Adrenal gland (tissue), 12 donors: Measurements from ENCODE around the gene ZFR2. TPM values are rescaled to one million over a fixed set of nuclear protein-coding genes. Genes with fewer than 3 reads are reported as not detected.

Experiments used
- DNase-seq, 7 donors: peaks; one replicate each; pipeline ENCODE4 v3.0.0-alpha.2; 2019 to 2020
- H3K27ac ChIP-seq, 5 donors: fragments of 200-600 bp; sonication (generic) in 4 of 5; 1 replicate in 3 of 5; 2 replicates in 2 of 5; pipeline versions ENCODE4 v1.5.1 to v1.8.0; 2016 to 2020; ENCODE audit warnings: mild to moderate bottlenecking in 1 of 5
- H3K27me3 ChIP-seq: fragments of 200-600 bp; 2 replicates; pipeline ENCODE4 v1.8.0; 2021
- H3K36me3 ChIP-seq, 2 donors: fragments of 200-600 bp; replicated peaks in 1 of 2; 1 replicate in 1 of 2; 2 replicates in 1 of 2; pipeline versions ENCODE4 v1.5.1 to v1.8.0; 2018 to 2022
- H3K4me1 ChIP-seq, 2 donors: fragments of 200-600 bp; replicated peaks in 1 of 2; 1 replicate in 1 of 2; 2 replicates in 1 of 2; pipeline versions ENCODE4 v1.5.1 to v1.8.0; 2018 to 2021
- H3K4me3 ChIP-seq, 4 donors: fragments of 200-600 bp; sonication (generic) in 3 of 4; one replicate each; pipeline ENCODE4 v1.5.1; 2016 to 2018
- H3K9me3 ChIP-seq, 3 donors: fragments of 200-600 bp; sonication (generic) in 1 of 3; replicated peaks in 1 of 3; 1 replicate in 2 of 3; 2 replicates in 1 of 3; pipeline versions ENCODE4 v1.5.1 to v1.8.0; 2016 to 2021
- CTCF ChIP-seq, 6 experiments: fragments of 450-650 bp in 4 of 6; fragments of 200-600 bp in 2 of 6; sonication (generic) in 1 of 6; IDR thresholded peaks; 1 replicate in 5 of 6; 2 replicates in 1 of 6; pipeline versions ENCODE4 v1.5.1 to v1.8.0; 2016 to 2021; ENCODE audit warnings: antibody characterized with exemption in 6 of 6, mild to moderate bottlenecking in 2 of 6, moderate library complexity in 1 of 6
- POLR2A ChIP-seq, 2 donors: fragments of 450-650 bp; IDR thresholded peaks; one replicate each; pipeline ENCODE4 v1.6.1; 2017; ENCODE audit warnings: antibody characterized with exemption in 2 of 2, mild to moderate bottlenecking in 2 of 2, moderate library complexity in 1 of 2
- WGBS, 4 donors: extraction: QIAGEN DNeasy Blood & Tissue Kit in 2 of 4; methylation state at CpG; one replicate each; pipeline versions ENCODE4 v1.1.5 to v1.1.7; 2013 to 2017; 5-methylcytosine and 5-hydroxymethylcytosine counted together
- intact Hi-C, 2 donors: fragments of 100-400 bp; cut with DNase I; formaldehyde crosslinking; loops; one replicate each; pipeline versions ENCODE4 v1.14.1 to v1.15.0; 2022 to 2023
- polyA plus RNA-seq, 3 donors: library from polyadenylated mRNA; stranded (reverse); fragments of 200-250 nt in 2 of 3; fragments of 350-450 nt in 1 of 3; fragmentation: Illumina TruSeq in 1 of 3; extraction: RNeasy Lipid Tissue Mini Kit (QIAGEN cat#74804) in 1 of 3; gene quantifications; one replicate each; pipeline ENCODE4 v1.2.3, GENCODE V29; 2013 to 2014
- total RNA-seq, 9 donors: library from RNA; depleted of rRNA in 4 of 9; stranded (reverse); fragments of >200 nt in 4 of 9; fragments of 120-200 nt in 1 of 9; fragmentation: NEBNext Ultra II Directional in 1 of 9; extraction: Animal tissue kit (Norgen Biotek cat#: 25700) in 1 of 9; gene quantifications; one replicate each; pipeline versions ENCODE4 v1.1.0 to v1.2.4, GENCODE V29; 2013 to 2023
- donor health status: healthy with polysubstance abuse.
- donor health status: Bipolar disorder and iron deficiency.
- donor health status: DM: yes; HTN: yes; CAD: no.
- donor health status: DM: no; HTN: no; CAD: no.
- donor health status: DM: no; HTN: no; CAD: no.
- donor health status: DM: yes; HTN: yes; CAD: no.

Gene ZFR2
- total and polyA plus RNA-seq, 12 donors: 0.19 to 13.2 (median 1.7) TPM; not detected in 3

GRCh38 chr19:3804429-3804828 is 64.4 kb downstream of the ZFR2 start:
- Histone ChIP-seq H3K27ac (no peak overlapping the region), H3K9me3 (no peaks in the 10 kb centered on the region), H3K27me3 (peaks cover 28% of the 10 kb centered on the region), H3K4me1 (peaks cover 0 to 4% of the 10 kb centered on the region in 2 donors), H3K4me3 (no peak overlapping the region), H3K36me3 (no peaks in the 10 kb centered on the region)
- TF ChIP-seq POLR2A (IDR thresholded peaks at IDR 0.05): no peak
- no peak for TF ChIP-seq CTCF (IDR thresholded peaks at IDR 0.05)
- intact Hi-C loops: no loop called here
- DNase-seq: no peak
- WGBS, 4 donors: 56 to 80% (median 79%) methylated on average over 3 to 13 of the region's 13 CpGs

- no peaks in the 10 kb centered on the region for H3K9me3 ChIP-seq
- 53 to 70% (median 67%) methylated on average over 6 to 10 of the region's 10 CpGs for WGBS, 4 donors
- peaks cover 0 to 4% of the 10 kb centered on the region in 2 donors for H3K4me1 ChIP-seq
- no peak overlapping the region for H3K27ac ChIP-seq
- TF ChIP-seq CTCF (IDR thresholded peaks at IDR 0.05) (no peak), POLR2A (IDR thresholded peaks at IDR 0.05) (no peak)
- DNase-seq: no peak
- no peak overlapping the region for H3K4me3 ChIP-seq
- intact Hi-C loops: no loop called here
- H3K27me3 ChIP-seq: peaks cover 28% of the 10 kb centered on the region
- no peaks in the 10 kb centered on the region for H3K36me3 ChIP-seq
These were observed 64.9 kb downstream of the ZFR2 start for GRCh38 chr19:3803986-3804385.

GRCh38 chr19:3803114-3803888 is 65.5 kb downstream of the ZFR2 start:
- no peak overlapping the region for H3K4me3 ChIP-seq
- no peaks in the 10 kb centered on the region for H3K36me3 ChIP-seq
- peaks cover 28% of the 10 kb centered on the region for H3K27me3 ChIP-seq
- intact Hi-C loops: no loop called here
- no peak for DNase-seq
- H3K27ac ChIP-seq: no peak overlapping the region
- H3K9me3 ChIP-seq: no peaks in the 10 kb centered on the region
- peaks cover 0 to 4% of the 10 kb centered on the region in 2 donors for H3K4me1 ChIP-seq
- TF ChIP-seq POLR2A (IDR thresholded peaks at IDR 0.05): no peak
- no peak for TF ChIP-seq CTCF (IDR thresholded peaks at IDR 0.05)
- 75 to 82% (median 78%) methylated on average over 12 to 24 of the region's 24 CpGs for WGBS, 4 donors

- Histone ChIP-seq H3K4me1 (peaks cover 0 to 4% of the 10 kb centered on the region in 2 donors), H3K27me3 (peaks cover 28% of the 10 kb centered on the region), H3K27ac (no peak overlapping the region), H3K9me3 (no peaks in the 10 kb centered on the region), H3K36me3 (no peaks in the 10 kb centered on the region), H3K4me3 (peak overlapping the region in 1 of 4 donors; percentile 15)
- intact Hi-C loops: no loop called here
- peak in 4 of 7 donors; percentile 19 to 58 (median 32) for DNase-seq
- WGBS, 4 donors: 2 to 5% (median 4%) methylated on average over 21 to 46 of the region's 46 CpGs
- TF ChIP-seq CTCF (IDR thresholded peaks at IDR 0.05): no peak
- TF ChIP-seq POLR2A (IDR thresholded peaks at IDR 0.05): no peak
These were observed 67.3 kb downstream of the ZFR2 start for GRCh38 chr19:3801412-3802096.
